NT2/D1 (cell line): ENCODE measurements around the gene ADAMTS10.
"Not testable (repeated sequence)": the region's sequence is repeated elsewhere in the genome, so short reads cannot be mapped to it uniquely, and the experiment has no call there.

Experiments
- SUZ12 ChIP-seq: IDR thresholded peaks from 2 replicates; pipeline ENCODE4 v1.6.1; 2011; ENCODE audit not compliant: insufficient read length, insufficient read depth; ENCODE audit errors: extremely low read depth
- YY1 ChIP-seq: IDR thresholded peaks from 2 replicates; pipeline ENCODE4 v1.6.1; 2011; ENCODE audit not compliant: insufficient read length, insufficient read depth
- ZNF274 ChIP-seq: IDR thresholded peaks from 2 replicates; pipeline ENCODE4 v1.6.1; 2011; ENCODE audit warnings: mild to moderate bottlenecking, low read depth, low read length

DNA sequence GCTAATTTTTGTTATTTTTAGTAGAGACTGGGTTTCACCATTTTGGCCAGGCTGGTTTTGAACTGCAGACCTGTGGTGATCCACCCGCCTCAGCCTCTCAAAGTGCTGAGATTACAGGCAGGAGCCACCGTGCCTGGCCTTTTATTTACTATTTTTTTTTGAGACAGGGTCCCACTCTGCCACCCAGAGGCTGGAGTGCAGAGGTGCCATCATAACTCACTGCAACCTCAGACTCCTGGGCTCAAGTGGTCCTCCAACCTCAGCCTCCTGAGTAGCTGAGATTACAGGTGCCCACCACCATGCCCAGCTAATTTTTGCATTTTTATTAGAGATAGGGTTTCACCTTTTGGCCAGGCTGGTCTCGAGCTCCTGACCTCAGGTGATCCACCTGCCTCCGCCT is 12.4 kb upstream of the ADAMTS10 start:
- not testable (repeated sequence) for TF ChIP-seq ZNF274, SUZ12, YY1
